Suprapubic skin (tissue), 4 donors: ENCODE data around the gene MAP6. TPM values are rescaled to one million over a fixed set of nuclear protein-coding genes. Genes with fewer than 3 reads are reported as not detected.

Experiments used
- DNase-seq, 2 donors: peaks; one replicate each; pipeline ENCODE4 v3.0.0-alpha.2; 2019; ENCODE audit warnings: low spot score in 2 of 2
- H3K27ac ChIP-seq: fragments of 200-600 bp; sonication (generic); one replicate; pipeline ENCODE4 v1.5.1; 2019
- H3K27me3 ChIP-seq: fragments of 200-600 bp; sonication (generic); one replicate; pipeline ENCODE4 v1.5.1; 2019
- H3K36me3 ChIP-seq: fragments of 200-600 bp; sonication (generic); one replicate; pipeline ENCODE4 v1.5.1; 2019
- H3K4me1 ChIP-seq: fragments of 200-600 bp; sonication (generic); one replicate; pipeline ENCODE4 v1.5.1; 2019
- H3K4me3 ChIP-seq: fragments of 200-600 bp; sonication (generic); one replicate; pipeline ENCODE4 v1.5.1; 2019; ENCODE audit warnings: mild to moderate bottlenecking
- H3K9me3 ChIP-seq: fragments of 200-600 bp; sonication (generic); one replicate; pipeline ENCODE4 v1.5.1; 2019
- EP300 ChIP-seq: sonication (generic); formaldehyde crosslinking; IDR thresholded peaks from one replicate; pipeline ENCODE4 v1.6.1; 2017; ENCODE audit warnings: antibody characterized with exemption
- POLR2A ChIP-seq, 2 donors: fragments of 450-650 bp; IDR thresholded peaks; one replicate each; pipeline ENCODE4 v1.6.1; 2017; ENCODE audit warnings: antibody characterized with exemption in 2 of 2, mild to moderate bottlenecking in 2 of 2, moderate library complexity in 2 of 2
- POLR2AphosphoS5 ChIP-seq, 3 donors: sonication (generic); formaldehyde crosslinking; IDR thresholded peaks; one replicate each; pipeline ENCODE4 v1.6.1; 2017; ENCODE audit warnings: antibody characterized with exemption in 3 of 3
- WGBS: methylation state at CpG from one replicate; pipeline ENCODE4 v1.1.5; 2018; 5-methylcytosine and 5-hydroxymethylcytosine counted together
- total RNA-seq, 4 donors: library from RNA; depleted of rRNA; stranded (reverse); fragments of >200 nt; gene quantifications; one replicate each; pipeline ENCODE4 v1.1.0, GENCODE V29; 2016
- TF ChIP-seq, protein P1 (sequence below), 2 donors: fragments of 200-600 bp in 1 of 2; fragments of 450-650 bp in 1 of 2; sonication (generic) in 1 of 2; IDR thresholded peaks; one replicate each; pipeline ENCODE4 v1.5.1; 2016 to 2019; ENCODE audit warnings: antibody characterized with exemption in 2 of 2, mild to moderate bottlenecking in 1 of 2, moderate library complexity in 1 of 2

Gene MAP6
- total RNA-seq, 4 donors from 2014 or later = 2.7 to 11.0 (median 4.6) TPM

GRCh38 chr11:75625991-75626888 lies 42.6 kb downstream of the MAP6 start:
- 93% methylated on average over 8 of the region's 8 CpGs for WGBS
- TF ChIP-seq POLR2AphosphoS5 (IDR thresholded peaks at IDR 0.05) (no peak), EP300 (no peak), POLR2A (IDR thresholded peaks at IDR 0.05) (no peak)
- TF ChIP-seq, protein P1, sequence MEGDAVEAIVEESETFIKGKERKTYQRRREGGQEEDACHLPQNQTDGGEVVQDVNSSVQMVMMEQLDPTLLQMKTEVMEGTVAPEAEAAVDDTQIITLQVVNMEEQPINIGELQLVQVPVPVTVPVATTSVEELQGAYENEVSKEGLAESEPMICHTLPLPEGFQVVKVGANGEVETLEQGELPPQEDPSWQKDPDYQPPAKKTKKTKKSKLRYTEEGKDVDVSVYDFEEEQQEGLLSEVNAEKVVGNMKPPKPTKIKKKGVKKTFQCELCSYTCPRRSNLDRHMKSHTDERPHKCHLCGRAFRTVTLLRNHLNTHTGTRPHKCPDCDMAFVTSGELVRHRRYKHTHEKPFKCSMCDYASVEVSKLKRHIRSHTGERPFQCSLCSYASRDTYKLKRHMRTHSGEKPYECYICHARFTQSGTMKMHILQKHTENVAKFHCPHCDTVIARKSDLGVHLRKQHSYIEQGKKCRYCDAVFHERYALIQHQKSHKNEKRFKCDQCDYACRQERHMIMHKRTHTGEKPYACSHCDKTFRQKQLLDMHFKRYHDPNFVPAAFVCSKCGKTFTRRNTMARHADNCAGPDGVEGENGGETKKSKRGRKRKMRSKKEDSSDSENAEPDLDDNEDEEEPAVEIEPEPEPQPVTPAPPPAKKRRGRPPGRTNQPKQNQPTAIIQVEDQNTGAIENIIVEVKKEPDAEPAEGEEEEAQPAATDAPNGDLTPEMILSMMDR (IDR thresholded peaks at IDR 0.05) = no peak
- Histone ChIP-seq H3K4me1 (no peaks in the 10 kb centered on the region), H3K9me3 (no peaks in the 10 kb centered on the region), H3K27me3 (no peaks in the 10 kb centered on the region), H3K36me3 (no peaks in the 10 kb centered on the region), H3K4me3 (no peak overlapping the region), H3K27ac (no peak overlapping the region)
- no peak for DNase-seq

DNA sequence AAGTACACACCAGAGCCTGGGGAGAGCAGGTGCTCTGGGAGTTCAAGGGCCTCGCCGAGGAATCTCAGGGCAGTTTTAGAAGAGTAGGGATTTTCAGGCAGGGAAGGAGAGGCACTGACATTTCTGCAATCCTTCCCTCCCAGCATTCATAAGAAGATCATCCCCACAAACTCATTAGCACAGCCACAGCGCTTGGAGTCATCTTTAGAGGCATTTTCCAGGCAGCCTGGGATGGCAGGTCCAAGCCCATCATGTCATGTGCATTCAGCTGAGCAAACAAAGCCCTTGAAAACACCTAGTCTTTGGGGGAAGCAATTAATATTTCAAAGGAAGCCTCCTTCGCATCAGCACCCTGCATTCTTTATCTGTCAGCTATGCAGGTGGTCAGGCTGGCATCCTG lies 43.8 kb downstream of the MAP6 start:
- Histone ChIP-seq H3K27me3 (no peaks in the 10 kb centered on the region), H3K4me3 (no peak overlapping the region), H3K36me3 (no peaks in the 10 kb centered on the region), H3K4me1 (no peaks in the 10 kb centered on the region), H3K27ac (no peak overlapping the region), H3K9me3 (no peaks in the 10 kb centered on the region)
- TF ChIP-seq POLR2A (IDR thresholded peaks at IDR 0.05) (no peak), POLR2AphosphoS5 (IDR thresholded peaks at IDR 0.05) (no peak), EP300 (no peak)
- TF ChIP-seq, protein P1 (IDR thresholded peaks at IDR 0.05) = no peak
- whole genome bisulfite sequencing = 90% methylated on average over 3 of the region's 4 CpGs
- no peak for DNase-seq

- no peak for DNase-seq
- no peaks in the 10 kb centered on the region for H3K27me3 ChIP-seq
- 70% methylated on average over 5 of the region's 5 CpGs for WGBS
- TF ChIP-seq EP300 = no peak
- no peak overlapping the region for H3K4me3 ChIP-seq
- no peak overlapping the region for H3K27ac ChIP-seq
- no peaks in the 10 kb centered on the region for H3K4me1 ChIP-seq
- H3K9me3 ChIP-seq = no peaks in the 10 kb centered on the region
- no peaks in the 10 kb centered on the region for H3K36me3 ChIP-seq
Observed at GRCh38 chr11:75616281-75616680, 52.6 kb downstream of the MAP6 start.

- WGBS = 33% methylated on average over 7 of the region's 7 CpGs
- TF ChIP-seq POLR2A (IDR thresholded peaks at IDR 0.05) (no peak), EP300 (no peak)
- TF ChIP-seq, protein P1 (IDR thresholded peaks at IDR 0.05) = no peak
Observed at GRCh38 chr11:75615751-75616150, 53.1 kb downstream of the MAP6 start.

GRCh38 chr11:75611823-75612222 lies 57.0 kb downstream of the MAP6 start:
- Histone ChIP-seq H3K36me3 (no peaks in the 10 kb centered on the region), H3K27me3 (no peaks in the 10 kb centered on the region), H3K27ac (no peak overlapping the region), H3K4me3 (no peak overlapping the region), H3K9me3 (no peaks in the 10 kb centered on the region), H3K4me1 (no peaks in the 10 kb centered on the region)
- 79% methylated on average over 3 of the region's 3 CpGs for WGBS
- TF ChIP-seq EP300 = no peak
- no peak for TF ChIP-seq POLR2AphosphoS5 (IDR thresholded peaks at IDR 0.05)
- TF ChIP-seq POLR2A (IDR thresholded peaks at IDR 0.05) = no peak
- TF ChIP-seq, protein P1 (IDR thresholded peaks at IDR 0.05) = no peak
- DNase-seq = peak in 1 of 2 donors; percentile 35

More at GRCh38 chr11:75615751-75616150, 53.1 kb downstream of the MAP6 start:
- Histone ChIP-seq H3K36me3 (no peaks in the 10 kb centered on the region), H3K4me3 (no peak overlapping the region), H3K9me3 (no peaks in the 10 kb centered on the region), H3K4me1 (no peaks in the 10 kb centered on the region), H3K27ac (no peak overlapping the region), H3K27me3 (no peaks in the 10 kb centered on the region)
- DNase-seq = no peak
